Omental fat pad (tissue), 4 donors: ENCODE data around the gene BLOC1S6. TPM values are rescaled to one million over a fixed set of nuclear protein-coding genes. Genes with fewer than 3 reads are reported as not detected.
A peak's percentile ranks its signal among the peaks of the same experiment; 100 is the strongest.

Source experiments
- ATAC-seq: fragments of 150-250 bp; one replicate; pipeline ENCODE4 v1.9.1; 2016; ENCODE audit warnings: mild to moderate bottlenecking, moderate library complexity; ENCODE audit not compliant: low FRiP score
- DNase-seq: peaks from one replicate; pipeline ENCODE4 v3.0.0-alpha.2; 2019; ENCODE audit warnings: low spot score
- total RNA-seq, 4 donors: library from RNA; depleted of rRNA; stranded (reverse); fragments of >200 nt; gene quantifications; one replicate each; pipeline ENCODE4 v1.1.0, GENCODE V29; 2016
- TF ChIP-seq, protein P1 (sequence below), 3 donors: fragments of 450-650 bp; IDR thresholded peaks; one replicate each; pipeline ENCODE4 v1.5.1; 2016 to 2017; ENCODE audit warnings: antibody characterized with exemption in 3 of 3, mild to moderate bottlenecking in 3 of 3, moderate library complexity in 2 of 3

Gene BLOC1S6
- total RNA-seq, 4 donors from 2014 or later = 68.1 to 95.9 (median 82.5) TPM

GRCh38 chr15:45606413-45606812 is 19.2 kb downstream of the BLOC1S6 start:
- ATAC-seq = no peak
- no peak for DNase-seq
- TF ChIP-seq, protein P1, sequence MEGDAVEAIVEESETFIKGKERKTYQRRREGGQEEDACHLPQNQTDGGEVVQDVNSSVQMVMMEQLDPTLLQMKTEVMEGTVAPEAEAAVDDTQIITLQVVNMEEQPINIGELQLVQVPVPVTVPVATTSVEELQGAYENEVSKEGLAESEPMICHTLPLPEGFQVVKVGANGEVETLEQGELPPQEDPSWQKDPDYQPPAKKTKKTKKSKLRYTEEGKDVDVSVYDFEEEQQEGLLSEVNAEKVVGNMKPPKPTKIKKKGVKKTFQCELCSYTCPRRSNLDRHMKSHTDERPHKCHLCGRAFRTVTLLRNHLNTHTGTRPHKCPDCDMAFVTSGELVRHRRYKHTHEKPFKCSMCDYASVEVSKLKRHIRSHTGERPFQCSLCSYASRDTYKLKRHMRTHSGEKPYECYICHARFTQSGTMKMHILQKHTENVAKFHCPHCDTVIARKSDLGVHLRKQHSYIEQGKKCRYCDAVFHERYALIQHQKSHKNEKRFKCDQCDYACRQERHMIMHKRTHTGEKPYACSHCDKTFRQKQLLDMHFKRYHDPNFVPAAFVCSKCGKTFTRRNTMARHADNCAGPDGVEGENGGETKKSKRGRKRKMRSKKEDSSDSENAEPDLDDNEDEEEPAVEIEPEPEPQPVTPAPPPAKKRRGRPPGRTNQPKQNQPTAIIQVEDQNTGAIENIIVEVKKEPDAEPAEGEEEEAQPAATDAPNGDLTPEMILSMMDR (IDR thresholded peaks at IDR 0.05) = no peak

DNA sequence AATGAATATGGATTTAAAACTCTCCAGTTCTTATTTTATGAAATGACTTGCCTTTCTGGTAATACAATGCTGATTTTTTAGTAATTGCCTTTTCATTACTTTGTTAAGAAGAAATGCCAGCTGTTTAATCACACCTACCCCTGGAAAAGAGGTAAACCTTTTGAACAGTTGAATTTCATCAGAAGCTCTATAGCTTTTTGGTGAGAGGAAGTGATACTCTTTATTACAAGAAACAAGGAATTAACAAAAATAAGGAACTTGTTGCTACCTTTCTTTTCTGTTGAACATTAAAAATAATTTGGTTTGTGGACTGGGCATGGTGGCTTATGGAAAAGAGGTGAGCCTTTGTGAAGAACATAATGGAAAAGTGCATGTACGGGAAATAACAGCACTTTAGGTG is 19.7 kb downstream of the BLOC1S6 start:
- DNase-seq = no peak
- ATAC-seq = no peak
- TF ChIP-seq, protein P1 (IDR thresholded peaks at IDR 0.05) = no peak

DNA sequence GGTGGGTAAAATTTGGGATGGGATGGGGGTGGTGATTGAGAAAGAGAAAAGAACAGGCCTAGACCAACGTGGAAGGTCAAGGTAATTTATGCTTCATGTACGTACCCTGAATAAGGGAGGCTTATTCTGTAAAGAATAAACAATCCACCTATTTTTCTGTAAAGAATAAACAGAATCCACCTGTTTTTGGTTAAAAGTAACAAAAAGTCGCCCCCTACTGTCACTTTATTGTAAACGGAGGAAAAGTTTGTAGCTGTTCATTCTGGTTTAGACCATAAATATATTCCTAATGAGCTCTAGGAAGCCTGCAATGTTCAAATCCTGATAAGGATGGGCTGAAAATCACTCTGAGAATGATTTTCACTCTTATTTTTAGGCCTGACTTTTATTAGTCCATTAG is 24.1 kb downstream of the BLOC1S6 start:
- DNase-seq (no peak), ATAC-seq (no peak)
- TF ChIP-seq, protein P1 (IDR thresholded peaks at IDR 0.05) = no peak

DNA sequence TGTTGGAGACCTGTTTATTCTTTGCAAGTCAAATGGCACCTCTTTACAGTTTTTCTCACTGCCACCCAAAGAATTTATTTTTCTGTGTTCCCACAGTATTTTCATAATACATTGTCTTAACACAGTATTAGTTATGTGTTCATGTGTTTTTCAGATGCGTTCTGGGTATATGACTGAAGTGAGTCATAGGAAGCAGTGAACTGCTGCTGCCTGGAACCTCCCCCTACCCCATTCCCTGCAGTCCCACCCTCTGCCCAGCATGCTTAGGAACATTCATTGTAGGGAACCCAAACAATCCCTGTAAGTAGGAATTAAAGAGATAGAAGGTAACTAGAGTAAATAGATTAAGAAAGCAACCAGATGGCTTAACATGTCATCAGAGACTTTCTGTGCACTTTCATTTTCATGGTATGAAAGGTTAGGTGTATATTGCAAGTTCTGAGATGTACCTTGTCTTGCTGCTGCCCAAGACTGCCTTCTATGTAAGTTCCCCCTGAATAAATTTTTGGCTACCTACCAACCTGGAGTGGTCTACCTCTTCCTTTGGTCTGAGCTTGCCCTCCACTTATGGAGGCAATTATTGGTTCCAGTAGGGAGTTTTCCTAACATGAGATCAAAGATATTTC is 25.7 kb downstream of the BLOC1S6 start:
- TF ChIP-seq, protein P1 (IDR thresholded peaks at IDR 0.05) = no peak
- ATAC-seq (peak; percentile 50), DNase-seq (no peak)

DNA sequence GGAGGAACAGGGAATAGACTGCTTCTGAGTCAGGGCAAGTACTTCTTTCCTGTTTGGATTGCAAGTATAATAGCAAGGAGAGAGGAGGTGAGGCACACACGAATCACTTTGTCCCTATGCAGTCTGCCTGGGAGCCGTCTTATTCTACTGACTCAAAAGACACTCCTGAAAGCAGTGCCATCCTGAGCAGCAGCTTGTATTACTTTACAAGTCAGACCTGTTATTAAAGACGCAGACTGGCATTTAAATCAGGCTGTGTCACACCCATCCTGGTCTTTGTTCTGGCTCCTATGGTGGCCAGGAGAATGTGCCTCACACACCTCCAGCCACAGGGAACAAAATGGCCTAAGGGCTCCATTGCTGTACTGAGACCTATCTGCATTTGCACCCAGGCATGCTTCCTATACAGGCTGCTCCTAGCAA is 29.7 kb downstream of the BLOC1S6 start:
- ATAC-seq (no peak), DNase-seq (no peak)
- TF ChIP-seq, protein P1 (IDR thresholded peaks at IDR 0.05) = no peak

GRCh38 chr15:45618813-45619212 is 31.6 kb downstream of the BLOC1S6 start:
- DNase-seq = no peak
- TF ChIP-seq, protein P1 (IDR thresholded peaks at IDR 0.05) = no peak
- ATAC-seq = no peak

DNA sequence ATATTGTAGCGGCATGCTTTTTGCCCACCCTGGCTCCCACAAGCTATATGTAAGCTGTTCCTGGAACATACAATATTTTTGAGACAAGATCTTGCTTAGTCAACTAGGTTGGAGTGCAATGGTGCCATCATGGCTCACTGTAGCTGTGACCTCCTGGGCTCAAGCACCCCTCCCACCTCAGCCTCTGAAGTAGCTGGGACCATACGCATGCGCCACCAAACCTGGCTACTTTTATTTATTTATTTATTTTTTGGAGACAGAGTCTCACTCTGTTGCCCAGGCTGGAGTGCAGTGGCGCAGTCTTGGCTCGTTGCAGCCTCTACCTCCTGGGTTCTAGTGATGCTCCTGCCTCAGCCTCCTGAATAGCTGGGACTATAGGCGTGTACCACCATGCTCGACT is 41.0 kb downstream of the BLOC1S6 start:
- ATAC-seq (no peak), DNase-seq (no peak)
- TF ChIP-seq, protein P1 (IDR thresholded peaks at IDR 0.05) = no peak
